Stimulated activated effector memory CD8-positive, alpha-beta T cell treated with anti-CD3 and anti-CD28 coated beads, Interleukin-12 subunit alpha, Interleukin-12 subunit beta, amount 100 ng/mL, for 72 hours (primary cell): ENCODE results near the gene TPTE.
"Not testable (repeated sequence)": the region's sequence is repeated elsewhere in the genome, so short reads cannot be mapped to it uniquely, and the experiment has no call there.

Experiments
- ATAC-seq: fragments of 150-1000 bp; cut with Tn5 transposase; 2 replicates; pipeline ENCODE4 v1.10.0; 2021
- DNase-seq, 2 donors: peaks; one replicate each; pipeline ENCODE4 v3.0.0; 2021 to 2022; ENCODE audit warnings: low spot score in 2 of 2
- H3K27ac Mint-ChIP-seq: one replicate; pipeline ENCODE4 v1.8.0; 2022; ENCODE audit warnings: mild to moderate bottlenecking, mixed read lengths
- H3K36me3 Mint-ChIP-seq: one replicate; pipeline ENCODE4 v1.8.0; 2022; ENCODE audit warnings: mild to moderate bottlenecking, mixed read lengths
- H3K4me1 Mint-ChIP-seq: one replicate; pipeline ENCODE4 v1.8.0; 2022; ENCODE audit warnings: mixed read lengths
- H3K4me3 Mint-ChIP-seq: one replicate; pipeline ENCODE4 v1.8.0; 2022; ENCODE audit warnings: mild to moderate bottlenecking, mixed read lengths
- H3K9me3 Mint-ChIP-seq: one replicate; pipeline ENCODE4 v1.8.0; 2022; ENCODE audit warnings: mixed read lengths

TPTE gene

GRCh38 chr21:10574531-10575310, 53.3 kb downstream of the TPTE start:
- H3K4me1 Mint-ChIP-seq, H3K27ac Mint-ChIP-seq, H3K36me3 Mint-ChIP-seq, H3K4me3 Mint-ChIP-seq, DNase-seq: not testable (repeated sequence)
- H3K9me3 Mint-ChIP-seq = peaks cover 18% of the 10 kb centered on the region
- ATAC-seq = peak; percentile 53

- H3K36me3 Mint-ChIP-seq = no peaks in the 10 kb centered on the region
- ATAC-seq (peak; percentile 46), DNase-seq (no peak)
- no peak overlapping the region for H3K27ac Mint-ChIP-seq
- H3K9me3 Mint-ChIP-seq = peaks cover 17% of the 10 kb centered on the region
- no peak overlapping the region for H3K4me3 Mint-ChIP-seq
- no peaks in the 10 kb centered on the region for H3K4me1 Mint-ChIP-seq
These were observed 53.9 kb downstream of the TPTE start for GRCh38 chr21:10575311-10575667.

- not testable (repeated sequence) for DNase-seq
These were observed 57.5 kb downstream of the TPTE start for GRCh38 chr21:10578910-10579309.

GRCh38 chr21:10589115-10589514, 67.7 kb downstream of the TPTE start:
- H3K4me1 Mint-ChIP-seq, H3K4me3 Mint-ChIP-seq, ATAC-seq, DNase-seq, H3K36me3 Mint-ChIP-seq, H3K9me3 Mint-ChIP-seq, H3K27ac Mint-ChIP-seq: not testable (repeated sequence)

More at GRCh38 chr21:10578910-10579309, 57.5 kb downstream of the TPTE start:
- not testable (repeated sequence) for ATAC-seq, H3K36me3 Mint-ChIP-seq, H3K4me3 Mint-ChIP-seq, H3K27ac Mint-ChIP-seq, H3K4me1 Mint-ChIP-seq
- peaks cover 17% of the 10 kb centered on the region for H3K9me3 Mint-ChIP-seq

GRCh38 chr21:10607074-10607473, 85.7 kb downstream of the TPTE start:
- not testable (repeated sequence) for H3K27ac Mint-ChIP-seq, ATAC-seq, DNase-seq, H3K9me3 Mint-ChIP-seq, H3K4me3 Mint-ChIP-seq, H3K4me1 Mint-ChIP-seq, H3K36me3 Mint-ChIP-seq

- not testable (repeated sequence) for H3K9me3 Mint-ChIP-seq, H3K4me1 Mint-ChIP-seq, H3K4me3 Mint-ChIP-seq, H3K27ac Mint-ChIP-seq, ATAC-seq, H3K36me3 Mint-ChIP-seq, DNase-seq
These were observed 92.9 kb downstream of the TPTE start for GRCh38 chr21:10614285-10614684.

GRCh38 chr21:10616061-10616460, 94.7 kb downstream of the TPTE start:
- H3K36me3 Mint-ChIP-seq = not testable (repeated sequence)

GRCh38 chr21:10616535-10616934, 95.2 kb downstream of the TPTE start:
- Mint-ChIP-seq H3K4me1 (no peaks in the 10 kb centered on the region), H3K9me3 (peaks cover 4% of the 10 kb centered on the region), H3K4me3 (no peak overlapping the region), H3K36me3 (no peaks in the 10 kb centered on the region), H3K27ac (no peak overlapping the region)
- no peak for ATAC-seq
- no peak for DNase-seq

More at GRCh38 chr21:10616061-10616460, 94.7 kb downstream of the TPTE start:
- not testable (repeated sequence) for H3K27ac Mint-ChIP-seq, H3K4me3 Mint-ChIP-seq, H3K9me3 Mint-ChIP-seq, H3K4me1 Mint-ChIP-seq, ATAC-seq, DNase-seq

GRCh38 chr21:10617133-10617752, 95.9 kb downstream of the TPTE start:
- H3K4me3 Mint-ChIP-seq, ATAC-seq, DNase-seq, H3K9me3 Mint-ChIP-seq, H3K36me3 Mint-ChIP-seq, H3K4me1 Mint-ChIP-seq, H3K27ac Mint-ChIP-seq: not testable (repeated sequence)

GRCh38 chr21:10627316-10627863, 106.0 kb downstream of the TPTE start:
- Mint-ChIP-seq H3K4me1 (no peaks in the 10 kb centered on the region), H3K4me3 (no peak overlapping the region), H3K27ac (no peak overlapping the region), H3K36me3 (no peaks in the 10 kb centered on the region), H3K9me3 (peaks cover 4% of the 10 kb centered on the region)
- no peak for ATAC-seq
- no peak for DNase-seq

- ATAC-seq, H3K27ac Mint-ChIP-seq, H3K4me1 Mint-ChIP-seq, H3K36me3 Mint-ChIP-seq, H3K4me3 Mint-ChIP-seq, H3K9me3 Mint-ChIP-seq, DNase-seq: not testable (repeated sequence)
These were observed 107.9 kb downstream of the TPTE start for GRCh38 chr21:10629239-10629638.

GRCh38 chr21:10630829-10631228, 109.4 kb downstream of the TPTE start:
- H3K4me1 Mint-ChIP-seq, H3K4me3 Mint-ChIP-seq, H3K27ac Mint-ChIP-seq, H3K36me3 Mint-ChIP-seq, H3K9me3 Mint-ChIP-seq, DNase-seq, ATAC-seq: not testable (repeated sequence)

- not testable (repeated sequence) for H3K36me3 Mint-ChIP-seq, DNase-seq, H3K4me3 Mint-ChIP-seq, H3K9me3 Mint-ChIP-seq, H3K4me1 Mint-ChIP-seq, H3K27ac Mint-ChIP-seq, ATAC-seq
These were observed 109.9 kb downstream of the TPTE start for GRCh38 chr21:10631316-10631715.

- H3K36me3 Mint-ChIP-seq, ATAC-seq, H3K27ac Mint-ChIP-seq, DNase-seq, H3K4me1 Mint-ChIP-seq, H3K4me3 Mint-ChIP-seq, H3K9me3 Mint-ChIP-seq: not testable (repeated sequence)
These were observed 116.8 kb downstream of the TPTE start for GRCh38 chr21:10638144-10638543.

- Mint-ChIP-seq H3K27ac (no peak overlapping the region), H3K9me3 (no peaks in the 10 kb centered on the region), H3K4me3 (no peak overlapping the region), H3K4me1 (no peaks in the 10 kb centered on the region), H3K36me3 (no peaks in the 10 kb centered on the region)
- DNase-seq (no peak), ATAC-seq (peak; percentile 41)
These were observed 117.7 kb downstream of the TPTE start for GRCh38 chr21:10639123-10639522.

- not testable (repeated sequence) for H3K9me3 Mint-ChIP-seq, H3K4me1 Mint-ChIP-seq, DNase-seq, H3K4me3 Mint-ChIP-seq, H3K27ac Mint-ChIP-seq, H3K36me3 Mint-ChIP-seq
- peak; percentile 34 for ATAC-seq
These were observed 118.4 kb downstream of the TPTE start for GRCh38 chr21:10639746-10640145.
